Dermis blood vessel endothelial cell (primary cell): ENCODE results near the gene EPHB2. TPM values are rescaled to one million over a fixed set of nuclear protein-coding genes. Genes with fewer than 3 reads are reported as not detected.

Experiments
- DNase-seq: peaks from one replicate; pipeline ENCODE4 v3.0.0; 2010
- total RNA-seq: library from RNA; depleted of rRNA; stranded (reverse); fragments of >200 nt; gene quantifications from 2 replicates; pipeline ENCODE4 v1.2.3, GENCODE V29; 2014

Gene EPHB2
- total RNA-seq, 1 donor from 2014 or later, result 35.1 TPM

- no peak for DNase-seq
Measured at GRCh38 chr1:22722901-22723550, 12.4 kb downstream of the EPHB2 start.

GRCh38 chr1:22727873-22728272 is 17.2 kb downstream of the EPHB2 start:
- DNase-seq, result no peak

GRCh38 chr1:22728751-22729399 is 18.2 kb downstream of the EPHB2 start:
- DNase-seq, result no peak

GRCh38 chr1:22729400-22729773 is 18.7 kb downstream of the EPHB2 start:
- DNase-seq, result no peak

- no peak for DNase-seq
Measured at GRCh38 chr1:22729912-22730311, 19.3 kb downstream of the EPHB2 start.

- peak; percentile 56 for DNase-seq
Measured at GRCh38 chr1:22731924-22732720, 21.5 kb downstream of the EPHB2 start.

GRCh38 chr1:22733643-22734042 is 23.0 kb downstream of the EPHB2 start:
- no peak for DNase-seq

GRCh38 chr1:22736501-22737080 is 26.0 kb downstream of the EPHB2 start:
- DNase-seq, result no peak

- DNase-seq, result no peak
Measured at GRCh38 chr1:22737374-22738068, 26.9 kb downstream of the EPHB2 start.

GRCh38 chr1:22738069-22738435 is 27.4 kb downstream of the EPHB2 start:
- no peak for DNase-seq

GRCh38 chr1:22738522-22738921 is 27.9 kb downstream of the EPHB2 start:
- peak; percentile 46 for DNase-seq

GRCh38 chr1:22739648-22740385 is 29.2 kb downstream of the EPHB2 start:
- peak; percentile 91 for DNase-seq

- no peak for DNase-seq
Measured at GRCh38 chr1:22741118-22741517, 30.5 kb downstream of the EPHB2 start.

- DNase-seq, result peak; percentile 80
Measured at GRCh38 chr1:22745669-22746585, 35.3 kb downstream of the EPHB2 start.

- peak; percentile 67 for DNase-seq
Measured at GRCh38 chr1:22747021-22747734, 36.5 kb downstream of the EPHB2 start.

GRCh38 chr1:22747735-22748073 is 37.1 kb downstream of the EPHB2 start:
- DNase-seq, result no peak

GRCh38 chr1:22749503-22749902 is 38.9 kb downstream of the EPHB2 start:
- DNase-seq, result no peak

GRCh38 chr1:22749919-22750684 is 39.5 kb downstream of the EPHB2 start:
- DNase-seq, result peak; percentile 91

GRCh38 chr1:22750685-22751051 is 40.0 kb downstream of the EPHB2 start:
- DNase-seq, result no peak

- DNase-seq, result no peak
Measured at GRCh38 chr1:22751124-22751531, 40.5 kb downstream of the EPHB2 start.
